Activated T-cell treated with anti-CD3 and anti-CD28 coated beads, Interleukin-2, amount 50 U/mL, for 4 hours (primary cell): ENCODE measurements around the gene CHN1. TPM values are rescaled to one million over a fixed set of nuclear protein-coding genes. Genes with fewer than 3 reads are reported as not detected.

Source experiments
- ATAC-seq, 2 donors: fragments of 200-7000 bp; cut with Tn5 transposase; one replicate each; pipeline ENCODE4 v1.10.0; 2021
- DNase-seq: peaks from one replicate; pipeline ENCODE4 v3.0.0-alpha.2; 2020
- H3K27me3 Mint-ChIP-seq: one replicate; pipeline ENCODE4 v1.8.0; 2021; ENCODE audit warnings: low read depth, mixed read lengths
- H3K36me3 Mint-ChIP-seq: one replicate; pipeline ENCODE4 v1.8.0; 2022; ENCODE audit warnings: mixed read lengths; ENCODE audit not compliant: insufficient read depth
- H3K4me1 Mint-ChIP-seq: one replicate; pipeline ENCODE4 v1.8.0; 2021; ENCODE audit warnings: low read depth, mixed read lengths
- H3K4me3 Mint-ChIP-seq: one replicate; pipeline ENCODE4 v1.8.0; 2021; ENCODE audit warnings: mild to moderate bottlenecking, moderate library complexity, mixed read lengths
- H3K9me3 Mint-ChIP-seq: one replicate; pipeline ENCODE4 v1.8.0; 2021; ENCODE audit warnings: mixed read lengths
- total RNA-seq, 3 donors: library from RNA; stranded (reverse); gene quantifications; one replicate each; pipeline ENCODE4 v1.2.1, GENCODE V29; 2021

Gene CHN1
- total RNA-seq, 3 donors from 2014 or later, result 3.2 to 7.5 (median 6.9) TPM

GRCh38 chr2:174868878-174869277 is 136.3 kb downstream of the CHN1 start:
- no peak for ATAC-seq

GRCh38 chr2:174866421-174866820 is 138.8 kb downstream of the CHN1 start:
- Mint-ChIP-seq H3K36me3 (no peaks in the 10 kb centered on the region), H3K4me1 (no peaks in the 10 kb centered on the region), H3K4me3 (no peak overlapping the region), H3K9me3 (no peaks in the 10 kb centered on the region), H3K27me3 (no peaks in the 10 kb centered on the region)
- DNase-seq (no peak), ATAC-seq (no peak)

More at GRCh38 chr2:174868878-174869277, 136.3 kb downstream of the CHN1 start:
- Mint-ChIP-seq H3K9me3 (no peaks in the 10 kb centered on the region), H3K36me3 (no peaks in the 10 kb centered on the region), H3K4me3 (no peak overlapping the region), H3K27me3 (no peaks in the 10 kb centered on the region), H3K4me1 (no peaks in the 10 kb centered on the region)
- no peak for DNase-seq

GRCh38 chr2:174863183-174863582 is 142.0 kb downstream of the CHN1 start:
- ATAC-seq, result no peak
- no peak overlapping the region for H3K4me3 Mint-ChIP-seq
- no peak for DNase-seq
- no peaks in the 10 kb centered on the region for H3K27me3 Mint-ChIP-seq
- H3K4me1 Mint-ChIP-seq, result no peaks in the 10 kb centered on the region
- H3K9me3 Mint-ChIP-seq, result no peaks in the 10 kb centered on the region
- H3K36me3 Mint-ChIP-seq, result no peaks in the 10 kb centered on the region

GRCh38 chr2:174859563-174860169 is 145.5 kb downstream of the CHN1 start:
- ATAC-seq, result no peak
- H3K36me3 Mint-ChIP-seq, result no peaks in the 10 kb centered on the region
- no peaks in the 10 kb centered on the region for H3K27me3 Mint-ChIP-seq
- H3K4me1 Mint-ChIP-seq, result no peaks in the 10 kb centered on the region
- no peaks in the 10 kb centered on the region for H3K9me3 Mint-ChIP-seq
- H3K4me3 Mint-ChIP-seq, result no peak overlapping the region
- no peak for DNase-seq

GRCh38 chr2:174858745-174859144 is 146.4 kb downstream of the CHN1 start:
- no peak for DNase-seq
- Mint-ChIP-seq H3K9me3 (no peaks in the 10 kb centered on the region), H3K27me3 (no peaks in the 10 kb centered on the region), H3K36me3 (no peaks in the 10 kb centered on the region), H3K4me1 (no peaks in the 10 kb centered on the region), H3K4me3 (no peak overlapping the region)
- no peak for ATAC-seq

- Mint-ChIP-seq H3K27me3 (no peaks in the 10 kb centered on the region), H3K36me3 (no peaks in the 10 kb centered on the region), H3K4me1 (no peaks in the 10 kb centered on the region), H3K4me3 (no peak overlapping the region), H3K9me3 (peaks cover 4% of the 10 kb centered on the region)
- no peak for DNase-seq
- ATAC-seq, result no peak
Observed at GRCh38 chr2:174856447-174856846, 148.7 kb downstream of the CHN1 start.

- Mint-ChIP-seq H3K9me3 (no peaks in the 10 kb centered on the region), H3K4me1 (peaks cover 17% of the 10 kb centered on the region), H3K4me3 (peak overlapping the region; percentile 24), H3K27me3 (peaks cover 7% of the 10 kb centered on the region), H3K36me3 (no peaks in the 10 kb centered on the region)
- ATAC-seq, result peak in 1 of 2 donors; percentile 29
- no peak for DNase-seq
Observed at GRCh38 chr2:174846941-174847938, 157.9 kb downstream of the CHN1 start.

- Mint-ChIP-seq H3K4me1 (peaks cover 17% of the 10 kb centered on the region), H3K9me3 (no peaks in the 10 kb centered on the region), H3K27me3 (peaks cover 7% of the 10 kb centered on the region), H3K4me3 (peak overlapping the region; percentile 51), H3K36me3 (no peaks in the 10 kb centered on the region)
- no peak for ATAC-seq
- DNase-seq, result no peak
Observed at GRCh38 chr2:174846218-174846617, 159.0 kb downstream of the CHN1 start.

- H3K4me3 Mint-ChIP-seq, result peak overlapping the region; percentile 40
- peaks cover 7% of the 10 kb centered on the region for H3K27me3 Mint-ChIP-seq
- ATAC-seq (peak; percentile 55 to 76), DNase-seq (no peak)
- H3K9me3 Mint-ChIP-seq, result no peaks in the 10 kb centered on the region
- peaks cover 17% of the 10 kb centered on the region for H3K4me1 Mint-ChIP-seq
- H3K36me3 Mint-ChIP-seq, result no peaks in the 10 kb centered on the region
Observed at GRCh38 chr2:174844295-174844708, 160.9 kb downstream of the CHN1 start.

GRCh38 chr2:174842496-174842895 is 162.7 kb downstream of the CHN1 start:
- ATAC-seq (no peak), DNase-seq (no peak)
- Mint-ChIP-seq H3K4me3 (no peak overlapping the region), H3K9me3 (no peaks in the 10 kb centered on the region), H3K27me3 (peaks cover 7% of the 10 kb centered on the region), H3K36me3 (no peaks in the 10 kb centered on the region), H3K4me1 (peaks cover 13% of the 10 kb centered on the region)

GRCh38 chr2:174841936-174842335 is 163.2 kb downstream of the CHN1 start:
- Mint-ChIP-seq H3K27me3 (peaks cover 5% of the 10 kb centered on the region), H3K4me1 (peaks cover 8% of the 10 kb centered on the region), H3K4me3 (no peak overlapping the region), H3K36me3 (no peaks in the 10 kb centered on the region), H3K9me3 (no peaks in the 10 kb centered on the region)
- DNase-seq, result no peak
- ATAC-seq, result no peak

GRCh38 chr2:174841350-174841749 is 163.8 kb downstream of the CHN1 start:
- Mint-ChIP-seq H3K4me3 (no peak overlapping the region), H3K9me3 (no peaks in the 10 kb centered on the region), H3K27me3 (peaks cover 4% of the 10 kb centered on the region), H3K36me3 (no peaks in the 10 kb centered on the region), H3K4me1 (peaks cover 10% of the 10 kb centered on the region)
- DNase-seq, result no peak
- ATAC-seq, result no peak

- DNase-seq (no peak), ATAC-seq (no peak)
- peaks cover 2% of the 10 kb centered on the region for H3K27me3 Mint-ChIP-seq
- H3K36me3 Mint-ChIP-seq, result peaks cover 1% of the 10 kb centered on the region
- H3K4me3 Mint-ChIP-seq, result no peak overlapping the region
- peaks cover 18% of the 10 kb centered on the region for H3K4me1 Mint-ChIP-seq
- H3K9me3 Mint-ChIP-seq, result peaks cover 2% of the 10 kb centered on the region
Observed at GRCh38 chr2:174840436-174840835, 164.7 kb downstream of the CHN1 start.

- Mint-ChIP-seq H3K4me1 (peaks cover 20% of the 10 kb centered on the region), H3K4me3 (no peak overlapping the region), H3K36me3 (peaks cover 3% of the 10 kb centered on the region), H3K9me3 (peaks cover 5% of the 10 kb centered on the region), H3K27me3 (peaks cover 2% of the 10 kb centered on the region)
- no peak for DNase-seq
- ATAC-seq, result no peak
Observed at GRCh38 chr2:174839662-174840061, 165.5 kb downstream of the CHN1 start.

- ATAC-seq (no peak), DNase-seq (no peak)
- H3K4me3 Mint-ChIP-seq, result no peak overlapping the region
- H3K9me3 Mint-ChIP-seq, result peaks cover 15% of the 10 kb centered on the region
- H3K36me3 Mint-ChIP-seq, result peaks cover 3% of the 10 kb centered on the region
- H3K27me3 Mint-ChIP-seq, result no peaks in the 10 kb centered on the region
- H3K4me1 Mint-ChIP-seq, result peaks cover 23% of the 10 kb centered on the region
Observed at GRCh38 chr2:174836995-174837390, 168.2 kb downstream of the CHN1 start.
